Measurements from ENCODE around the gene CARMIL3.

GRCh38 chr14:24057867-24058259 lies 6.1 kb downstream of the CARMIL3 start:
- TF ChIP-seq CTCF (conservative IDR thresholded peaks at IDR 0.05) = no peak
- no peak for TF ChIP-seq ZFX (IDR thresholded peaks at IDR 0.05)

Measured in C4-2B (cell line).